Activated naive CD4-positive, alpha-beta T cell treated with anti-CD3 and anti-CD28 coated beads, Interleukin-2, amount 10 ng/mL, durations not matched to agents 7 days and 5 days (primary cell): Measurements from ENCODE around the gene LGALS3.

Experiments
- CTCF ChIA-PET: fragments of 350-600 bp; sonication (Branson Sonifier 250); formaldehyde crosslinking; loops from one replicate; lab custom pipeline; 2021; ENCODE audit warnings: antibody characterized with exemption; lab: Charles Lee
- DNase-seq: peaks from one replicate; pipeline ENCODE4 v3.0.0-alpha.2; 2020
- H3K27ac Mint-ChIP-seq: one replicate; pipeline ENCODE4 v1.8.0; 2021; ENCODE audit warnings: mild to moderate bottlenecking, moderate library complexity, mixed read lengths
- H3K27me3 Mint-ChIP-seq: one replicate; pipeline ENCODE4 v1.8.0; 2021; ENCODE audit warnings: mild to moderate bottlenecking, mixed read lengths
- H3K36me3 Mint-ChIP-seq: one replicate; pipeline ENCODE4 v1.8.0; 2021; ENCODE audit warnings: mixed read lengths
- H3K4me1 Mint-ChIP-seq: one replicate; pipeline ENCODE4 v1.8.0; 2021; ENCODE audit warnings: mixed read lengths
- H3K4me3 Mint-ChIP-seq: one replicate; pipeline ENCODE4 v1.8.0; 2021; ENCODE audit warnings: mild to moderate bottlenecking, moderate library complexity, mixed read lengths
- H3K9me3 Mint-ChIP-seq: one replicate; pipeline ENCODE4 v1.8.0; 2021; ENCODE audit warnings: mixed read lengths

Gene LGALS3

DNA sequence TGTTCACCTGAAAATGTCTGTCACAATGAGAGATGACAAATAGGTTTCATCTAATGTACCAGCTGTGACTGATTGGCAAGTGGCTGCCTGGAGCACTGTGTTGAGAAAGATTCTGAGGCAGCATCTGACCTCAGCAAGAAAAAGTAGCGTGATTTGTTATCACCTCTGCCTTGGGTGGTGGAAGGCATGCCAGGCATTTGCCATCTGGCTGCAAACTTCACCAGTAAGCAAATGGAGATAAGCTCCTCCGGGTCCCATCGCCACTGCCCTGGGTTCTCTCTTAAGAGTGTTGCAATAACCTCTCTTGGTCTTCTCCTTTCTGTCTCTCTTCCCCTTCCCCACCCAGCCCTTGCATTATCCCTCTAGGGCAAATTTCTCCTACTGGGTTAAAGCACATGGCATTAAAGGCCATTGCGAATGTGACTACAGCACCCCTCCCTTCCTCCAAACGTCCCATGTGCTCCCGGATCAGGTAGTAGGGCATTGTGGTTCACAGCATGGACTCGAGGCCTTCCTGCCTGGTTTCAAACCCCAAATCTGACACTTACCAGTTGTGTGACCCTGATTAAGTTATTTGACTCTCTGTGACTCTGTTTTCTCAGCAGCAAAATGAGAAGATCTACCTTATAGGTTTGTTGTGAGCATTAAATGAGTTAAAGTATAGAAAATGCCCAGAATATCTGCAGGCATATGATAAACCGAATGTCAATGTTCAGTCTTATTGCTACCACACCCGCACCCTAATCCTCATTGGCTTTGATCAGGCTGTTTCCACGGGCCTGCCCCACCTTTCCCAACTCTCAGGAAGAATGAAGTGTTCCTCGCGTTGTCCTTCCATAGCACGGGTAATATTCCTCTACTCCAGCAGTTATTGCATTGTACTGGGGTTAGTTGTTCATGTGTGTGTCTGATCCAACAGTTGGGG lies 8.2 kb upstream of the LGALS3 start:
- Mint-ChIP-seq H3K4me1 (peaks cover 25% of the 10 kb centered on the region), H3K4me3 (no peak overlapping the region), H3K27ac (no peak overlapping the region), H3K9me3 (no peaks in the 10 kb centered on the region), H3K27me3 (peaks cover 60% of the 10 kb centered on the region), H3K36me3 (no peaks in the 10 kb centered on the region)
- CTCF ChIA-PET = no interaction called here
- DNase-seq = no peak

DNA sequence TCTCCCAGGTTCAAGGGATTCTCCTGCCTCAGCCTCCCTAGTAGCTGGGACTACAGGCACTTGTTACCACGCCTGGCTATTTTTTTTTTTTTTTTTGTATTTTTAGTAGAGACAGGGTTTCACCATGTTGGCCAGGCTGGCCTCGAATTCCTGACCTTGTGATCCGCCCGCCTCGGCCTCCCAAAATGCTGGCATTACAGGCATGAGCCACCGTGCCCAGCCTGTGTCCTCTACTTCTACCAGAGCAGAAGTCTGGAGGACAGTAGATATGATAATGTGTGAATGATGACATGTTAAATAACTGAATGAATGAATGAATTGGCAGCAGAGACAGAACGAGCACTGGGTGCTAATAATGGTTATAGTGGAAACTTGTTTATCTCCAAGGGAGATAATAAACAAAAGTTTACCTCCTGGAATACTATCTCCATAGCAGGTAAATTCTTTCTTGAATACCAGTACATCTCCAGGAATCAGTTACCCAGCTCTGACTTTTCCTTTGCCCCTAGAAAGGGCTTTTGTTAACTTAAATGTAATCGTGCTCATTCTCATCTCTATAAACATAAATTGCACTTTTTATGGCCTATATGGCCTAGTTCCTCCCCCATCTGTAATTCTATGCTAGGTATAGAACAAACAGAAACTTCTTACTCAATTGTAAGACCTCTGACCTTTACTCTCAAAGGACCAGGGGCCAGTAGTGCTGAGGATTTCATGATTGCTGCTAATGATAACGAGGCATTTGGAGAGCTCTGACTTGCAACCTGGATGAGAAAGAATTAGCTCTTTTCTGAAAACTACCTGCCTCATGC lies 7.2 kb upstream of the LGALS3 start:
- Mint-ChIP-seq H3K27me3 (peaks cover 67% of the 10 kb centered on the region), H3K4me1 (peaks cover 33% of the 10 kb centered on the region), H3K27ac (no peak overlapping the region), H3K4me3 (no peak overlapping the region), H3K36me3 (no peaks in the 10 kb centered on the region), H3K9me3 (no peaks in the 10 kb centered on the region)
- CTCF ChIA-PET = no interaction called here
- DNase-seq = no peak

DNA sequence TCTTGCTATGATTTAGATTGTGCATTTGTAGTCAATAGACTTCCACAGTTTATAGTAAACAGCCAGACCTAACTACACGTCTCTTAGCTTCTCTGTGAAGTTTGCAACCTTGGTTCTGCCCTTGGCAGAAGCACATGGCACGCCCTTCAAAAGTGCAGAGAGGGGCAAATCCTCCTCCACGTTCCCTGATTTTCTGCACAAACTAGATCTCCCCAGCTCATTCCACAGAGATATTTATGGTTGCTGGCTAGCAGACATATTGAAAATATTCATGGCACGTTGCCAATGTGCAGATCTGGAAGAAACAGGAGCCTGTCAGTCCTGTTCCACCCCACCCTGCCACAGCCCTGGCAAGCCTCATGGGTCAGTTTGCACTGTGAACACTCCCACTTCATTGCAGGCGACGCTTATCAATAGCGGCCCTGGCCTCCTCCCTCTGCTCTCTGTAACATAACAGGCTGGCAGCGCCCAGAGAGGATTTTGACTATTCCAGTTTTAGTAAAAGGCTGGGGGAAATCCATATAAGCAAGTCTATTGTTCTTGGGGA lies 6.5 kb upstream of the LGALS3 start:
- no peaks in the 10 kb centered on the region for H3K9me3 Mint-ChIP-seq
- peaks cover 67% of the 10 kb centered on the region for H3K27me3 Mint-ChIP-seq
- no peaks in the 10 kb centered on the region for H3K36me3 Mint-ChIP-seq
- no peak overlapping the region for H3K4me3 Mint-ChIP-seq
- no peak overlapping the region for H3K27ac Mint-ChIP-seq
- CTCF ChIA-PET = interaction anchor here (1.6 kb wide), 1 partner anchor 29 kb away, joined by 3 read pairs; no protein-coding TSS in a partner anchor
- peaks cover 36% of the 10 kb centered on the region for H3K4me1 Mint-ChIP-seq
- DNase-seq = no peak

DNA sequence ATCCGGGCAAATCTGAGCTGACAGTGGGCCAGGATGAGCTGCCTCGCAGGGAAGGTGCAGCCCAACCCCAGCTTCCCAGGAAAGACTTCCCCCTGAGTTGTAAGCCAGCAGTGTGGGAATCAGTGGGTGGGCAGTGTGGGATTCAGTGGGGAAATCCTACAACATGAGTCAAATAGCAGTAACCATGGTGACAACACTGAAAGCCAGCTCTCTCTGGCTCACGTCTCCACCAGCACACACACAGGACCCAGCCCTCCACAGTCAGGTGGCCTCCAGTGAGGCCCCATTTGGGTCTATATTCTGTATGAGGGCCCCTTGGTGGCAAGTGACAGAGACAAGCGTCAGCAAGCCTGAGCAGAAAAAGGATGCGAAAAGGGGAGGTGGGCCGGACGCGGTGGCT lies 6.0 kb upstream of the LGALS3 start:
- no peak overlapping the region for H3K27ac Mint-ChIP-seq
- H3K9me3 Mint-ChIP-seq = no peaks in the 10 kb centered on the region
- no peaks in the 10 kb centered on the region for H3K36me3 Mint-ChIP-seq
- no peak overlapping the region for H3K4me3 Mint-ChIP-seq
- H3K4me1 Mint-ChIP-seq = peaks cover 30% of the 10 kb centered on the region
- H3K27me3 Mint-ChIP-seq = peaks cover 68% of the 10 kb centered on the region
- CTCF ChIA-PET = interaction anchor here (1.6 kb wide), 1 partner anchor 30 kb away, joined by 3 read pairs; no protein-coding TSS in a partner anchor
- DNase-seq = no peak

DNA sequence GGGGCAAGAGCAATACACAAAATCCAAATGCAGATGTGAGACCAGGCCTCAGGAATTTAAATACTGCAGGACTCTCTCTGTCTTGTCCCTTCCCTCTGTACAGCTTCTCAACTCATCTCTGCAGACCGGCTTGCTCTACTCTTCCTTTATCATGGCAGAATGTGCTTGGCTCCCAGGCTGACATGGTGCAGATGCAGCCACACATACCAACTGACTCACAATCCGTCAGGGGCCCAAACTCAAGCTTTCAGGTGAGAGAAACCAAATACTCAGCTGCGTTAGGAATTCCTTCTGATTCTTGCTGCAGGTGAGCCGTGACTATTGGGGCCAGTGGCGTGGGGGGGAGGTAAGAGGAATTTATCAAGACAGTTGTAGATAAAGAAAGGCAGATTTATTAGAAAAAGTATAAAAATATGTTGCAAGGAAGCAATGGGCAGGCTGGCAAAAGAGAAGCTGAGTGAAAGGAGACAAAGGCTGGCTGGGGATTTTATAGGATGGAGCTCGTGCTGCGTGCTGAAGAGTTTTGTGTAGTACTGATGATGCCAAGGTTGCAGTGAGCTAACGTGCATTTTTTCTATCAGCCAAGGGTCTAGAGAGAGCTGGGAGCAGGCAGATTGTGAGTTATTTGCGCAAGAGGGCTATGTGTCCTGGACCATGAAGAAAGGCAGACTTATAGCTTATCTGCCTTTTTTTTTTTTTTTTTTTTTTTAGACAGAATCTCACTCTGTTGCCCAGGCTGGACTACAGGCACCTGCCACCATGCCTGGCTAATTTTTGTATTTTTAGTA lies 5.0 kb upstream of the LGALS3 start:
- H3K9me3 Mint-ChIP-seq = no peaks in the 10 kb centered on the region
- CTCF ChIA-PET = interaction anchor here (1.6 kb wide), 1 partner anchor 31 kb away, joined by 3 read pairs; no protein-coding TSS in a partner anchor
- no peak for DNase-seq
- peaks cover 32% of the 10 kb centered on the region for H3K4me1 Mint-ChIP-seq
- H3K27me3 Mint-ChIP-seq = peaks cover 70% of the 10 kb centered on the region
- H3K27ac Mint-ChIP-seq = no peak overlapping the region
- H3K36me3 Mint-ChIP-seq = no peaks in the 10 kb centered on the region
- H3K4me3 Mint-ChIP-seq = no peak overlapping the region

DNA sequence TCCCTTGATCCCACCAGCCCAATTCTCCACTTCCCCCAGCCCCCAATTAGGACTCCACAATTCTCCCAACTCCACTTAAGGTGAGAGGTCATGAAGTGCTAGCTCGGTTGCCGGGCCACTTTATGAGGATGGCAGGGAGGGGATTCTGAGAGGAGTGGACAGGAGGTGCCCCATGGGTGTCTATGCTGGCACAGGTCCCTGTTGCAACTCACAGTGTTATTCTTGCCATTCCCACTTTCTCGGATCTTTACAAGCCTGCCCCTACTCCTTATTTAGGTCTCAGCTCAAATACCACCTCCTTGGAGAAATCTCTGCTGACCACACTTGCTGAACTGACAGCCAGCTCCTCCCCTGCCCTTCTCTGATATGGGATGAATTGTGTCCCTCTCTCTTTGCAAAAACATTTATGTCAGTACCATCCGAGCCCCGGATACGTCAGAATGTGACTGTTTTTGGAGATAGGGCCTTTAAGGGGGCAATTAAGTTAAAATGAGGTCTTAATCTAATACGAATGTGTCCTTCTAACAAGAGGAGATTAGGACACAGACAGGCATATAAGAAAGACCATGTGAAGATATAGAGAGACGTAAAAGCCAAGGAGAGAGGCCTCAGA lies 4.2 kb upstream of the LGALS3 start:
- CTCF ChIA-PET = no interaction called here
- Mint-ChIP-seq H3K4me3 (no peak overlapping the region), H3K27ac (no peak overlapping the region), H3K9me3 (no peaks in the 10 kb centered on the region), H3K36me3 (no peaks in the 10 kb centered on the region), H3K27me3 (peaks cover 73% of the 10 kb centered on the region), H3K4me1 (peaks cover 34% of the 10 kb centered on the region)
- DNase-seq = no peak

DNA sequence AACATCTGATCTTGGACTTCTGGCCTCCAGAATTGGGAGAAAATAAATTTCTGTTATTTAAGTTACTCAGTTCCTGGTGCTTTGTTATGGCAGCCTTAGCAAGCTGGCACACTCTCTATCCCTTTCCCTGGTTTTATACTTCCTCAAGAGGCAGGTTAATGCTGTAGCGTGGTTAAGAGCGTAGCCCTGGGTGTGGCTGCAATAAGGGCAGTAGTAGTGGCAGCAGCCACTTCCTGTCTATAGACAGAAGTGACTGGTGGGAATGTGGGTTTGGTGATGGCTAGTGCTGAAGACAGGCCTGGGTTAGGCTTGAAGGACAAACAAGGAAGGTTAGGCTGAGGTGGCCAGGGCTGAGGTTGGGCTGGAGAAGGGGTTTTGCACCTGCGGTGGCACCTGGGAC lies 3.6 kb upstream of the LGALS3 start:
- peak; percentile 49 for DNase-seq
- no peak overlapping the region for H3K4me3 Mint-ChIP-seq
- peaks cover 3% of the 10 kb centered on the region for H3K36me3 Mint-ChIP-seq
- peaks cover 39% of the 10 kb centered on the region for H3K4me1 Mint-ChIP-seq
- peaks cover 73% of the 10 kb centered on the region for H3K27me3 Mint-ChIP-seq
- no peaks in the 10 kb centered on the region for H3K9me3 Mint-ChIP-seq
- CTCF ChIA-PET = no interaction called here
- H3K27ac Mint-ChIP-seq = no peak overlapping the region

GRCh38 chr14:55126034-55126433 lies 3.0 kb upstream of the LGALS3 start:
- DNase-seq = no peak
- Mint-ChIP-seq H3K27me3 (peaks cover 67% of the 10 kb centered on the region), H3K4me1 (peaks cover 43% of the 10 kb centered on the region), H3K9me3 (no peaks in the 10 kb centered on the region), H3K36me3 (peaks cover 3% of the 10 kb centered on the region), H3K27ac (no peak overlapping the region), H3K4me3 (no peak overlapping the region)
- CTCF ChIA-PET = interaction anchor here (1.0 kb wide), 1 partner anchor 34 kb away, joined by 3 read pairs; no protein-coding TSS in a partner anchor

- Mint-ChIP-seq H3K9me3 (no peaks in the 10 kb centered on the region), H3K27me3 (peaks cover 69% of the 10 kb centered on the region), H3K36me3 (peaks cover 10% of the 10 kb centered on the region), H3K4me1 (peaks cover 52% of the 10 kb centered on the region), H3K27ac (no peak overlapping the region), H3K4me3 (no peak overlapping the region)
- no peak for DNase-seq
- CTCF ChIA-PET = interaction anchor here (1.0 kb wide), 1 partner anchor 35 kb away, joined by 3 read pairs; no protein-coding TSS in a partner anchor
Observed at GRCh38 chr14:55126932-55127459, 2.1 kb upstream of the LGALS3 start.

- Mint-ChIP-seq H3K27me3 (peaks cover 69% of the 10 kb centered on the region), H3K4me3 (no peak overlapping the region), H3K36me3 (peaks cover 11% of the 10 kb centered on the region), H3K4me1 (peaks cover 55% of the 10 kb centered on the region), H3K27ac (no peak overlapping the region), H3K9me3 (no peaks in the 10 kb centered on the region)
- CTCF ChIA-PET = no interaction called here
- no peak for DNase-seq
Observed at GRCh38 chr14:55127460-55127951, 1.5 kb upstream of the LGALS3 start.

DNA sequence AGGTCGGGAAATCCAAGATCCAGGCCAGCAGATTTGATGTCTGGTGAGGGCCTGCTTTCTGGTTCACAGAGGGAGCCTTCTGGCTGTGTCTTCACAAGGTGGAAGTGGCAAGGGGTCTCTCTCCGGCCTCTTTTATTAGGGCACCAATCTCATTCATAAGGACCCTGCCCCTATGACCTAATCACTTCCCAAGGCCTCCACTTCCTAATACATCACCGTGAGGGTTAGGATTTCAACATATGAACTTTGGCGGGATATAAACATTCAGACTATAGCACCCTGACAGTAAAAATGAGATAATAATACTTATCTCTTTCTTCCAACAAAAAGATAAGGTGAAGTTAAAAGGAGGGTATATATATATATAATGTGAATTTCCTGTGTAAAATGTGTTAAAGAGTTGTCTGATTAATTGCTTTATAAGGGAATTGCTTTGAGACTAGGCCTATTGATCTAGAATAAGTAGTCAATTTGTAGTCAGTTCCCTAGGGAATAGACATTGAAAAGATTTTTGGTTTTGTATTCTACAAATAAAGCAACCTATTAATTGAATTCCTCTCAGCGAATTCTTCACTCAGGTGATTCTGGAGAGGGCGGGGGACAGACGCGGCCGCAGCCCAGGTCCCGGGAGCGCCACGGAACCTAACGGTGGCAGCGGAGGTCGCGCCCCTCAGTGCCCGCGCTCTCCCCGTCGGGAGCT lies 516 bp upstream of the LGALS3 start:
- H3K27ac Mint-ChIP-seq = no peak overlapping the region
- H3K27me3 Mint-ChIP-seq = peaks cover 60% of the 10 kb centered on the region
- CTCF ChIA-PET = no interaction called here
- no peaks in the 10 kb centered on the region for H3K9me3 Mint-ChIP-seq
- H3K4me3 Mint-ChIP-seq = peak overlapping the region; percentile 78
- DNase-seq = no peak
- peaks cover 55% of the 10 kb centered on the region for H3K4me1 Mint-ChIP-seq
- peaks cover 15% of the 10 kb centered on the region for H3K36me3 Mint-ChIP-seq

DNA sequence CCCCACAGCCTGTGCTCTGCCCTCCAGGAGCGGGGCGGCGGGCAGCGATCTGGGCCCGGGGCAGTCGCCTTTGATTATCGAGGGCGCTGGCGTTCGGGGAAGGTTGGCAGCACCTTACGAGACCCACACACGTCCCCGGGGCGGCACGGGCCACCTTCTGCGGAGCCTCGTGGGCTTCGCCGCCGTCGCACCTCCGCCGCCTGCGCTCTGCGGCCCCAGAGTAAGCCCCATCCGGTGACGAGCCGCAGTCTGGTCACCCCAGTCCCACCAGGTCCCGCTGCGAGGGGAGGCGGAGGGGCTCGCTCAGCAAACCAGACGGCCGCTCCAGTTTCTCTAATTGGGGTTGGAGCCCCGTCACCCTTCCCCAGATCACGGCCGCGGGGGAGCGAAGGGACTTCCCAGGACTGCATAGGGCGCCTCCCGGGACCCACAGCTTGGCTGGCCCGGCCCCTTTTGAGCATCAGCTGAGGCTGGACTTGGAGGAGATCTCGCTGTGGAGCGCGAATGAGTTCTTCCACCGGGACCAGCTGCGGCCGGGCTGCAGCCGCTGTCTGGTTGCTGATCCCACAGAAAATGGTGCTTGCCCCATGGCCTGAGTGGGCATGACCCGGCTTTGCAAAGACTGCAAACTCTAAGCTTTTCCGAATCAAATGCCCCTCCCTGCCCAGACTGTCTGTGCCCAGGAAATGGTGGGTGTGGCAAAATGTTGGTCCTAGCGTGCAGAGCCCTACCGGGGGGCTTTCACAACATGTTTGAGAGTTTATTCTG lies 560 bp downstream of the LGALS3 start:
- CTCF ChIA-PET = no interaction called here
- peak; percentile 51 for DNase-seq
- peaks cover 51% of the 10 kb centered on the region for H3K4me1 Mint-ChIP-seq

More for the DNA sequence above, 560 bp downstream of the LGALS3 start:
- H3K36me3 Mint-ChIP-seq = peaks cover 22% of the 10 kb centered on the region
- peak overlapping the region; percentile 72 for H3K4me3 Mint-ChIP-seq
- H3K27me3 Mint-ChIP-seq = peaks cover 52% of the 10 kb centered on the region
- H3K27ac Mint-ChIP-seq = peak overlapping the region; percentile 7
- H3K9me3 Mint-ChIP-seq = no peaks in the 10 kb centered on the region
